Neural cell (in vitro differentiated cells): Measurements from ENCODE around the gene TENT5A.

Experiments
- EP300 ChIP-seq: fragments of 450-650 bp; conservative IDR thresholded peaks from 2 replicates; pipeline ENCODE4 v1.6.1; 2014; ENCODE audit warnings: antibody characterized with exemption, mild to moderate bottlenecking, moderate library complexity; ENCODE audit not compliant: poor library complexity, severe bottlenecking
- EZH2 ChIP-seq: fragments of 200-600, 300-800 bp; shearing (Covaris generic), sonication (generic); IDR thresholded peaks from 2 replicates; pipeline ENCODE4 v1.6.1; 2014; ENCODE audit warnings: antibody characterized with exemption, low read length, borderline replicate concordance, mild to moderate bottlenecking; ENCODE audit not compliant: insufficient read depth, poor library complexity, severe bottlenecking
- MXI1 ChIP-seq: fragments of 450-650 bp; conservative IDR thresholded peaks from 2 replicates; pipeline ENCODE4 v1.6.1; 2014; ENCODE audit warnings: antibody characterized with exemption, mild to moderate bottlenecking; ENCODE audit not compliant: poor library complexity, severe bottlenecking
- POLR2AphosphoS5 ChIP-seq: IDR thresholded peaks from 2 replicates; pipeline ENCODE4 v1.6.1; 2012
- RAD21 ChIP-seq: fragments of 450-650 bp; conservative IDR thresholded peaks from 2 replicates; pipeline ENCODE4 v1.6.1; 2014; ENCODE audit warnings: antibody characterized with exemption, mild to moderate bottlenecking, moderate library complexity
- TAF1 ChIP-seq: IDR thresholded peaks from 2 replicates; pipeline ENCODE4 v1.6.1; 2012; ENCODE audit warnings: low read depth
- TF ChIP-seq, protein P1 (sequence below): fragments of 450-650 bp; IDR thresholded peaks from 2 replicates; pipeline ENCODE4 v1.5.1; 2014; ENCODE audit warnings: antibody characterized with exemption, mild to moderate bottlenecking, moderate library complexity; ENCODE audit not compliant: poor library complexity, severe bottlenecking
- TF ChIP-seq, protein P2 (sequence below): IDR thresholded peaks from 2 replicates; pipeline ENCODE4 v1.6.1; 2012; ENCODE audit warnings: borderline replicate concordance

DNA sequence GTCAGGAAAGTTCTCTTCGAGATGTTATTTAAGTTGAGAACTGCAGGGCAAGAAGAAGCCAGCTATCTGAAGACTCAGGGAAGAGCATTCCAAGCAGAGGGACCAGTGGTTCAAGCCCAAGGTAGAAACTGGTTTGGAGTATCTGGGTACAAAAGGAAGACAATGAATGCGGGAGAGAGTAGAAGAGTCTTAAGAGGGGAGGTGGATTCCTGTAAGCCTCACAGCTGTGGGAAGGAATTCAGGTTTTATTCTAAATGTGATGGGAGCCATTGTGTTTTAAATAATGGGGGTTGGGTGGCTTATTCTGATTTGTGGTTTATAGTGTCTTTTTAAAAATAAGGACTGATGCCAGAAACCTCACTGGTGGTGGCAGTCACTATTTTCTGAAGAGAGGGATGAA lies 37.6 kb upstream of the TENT5A start:
- TF ChIP-seq POLR2AphosphoS5 (no peak), TAF1 (no peak), EP300 (no peak), EZH2 (no peak), RAD21 (no peak), MXI1 (no peak)
- TF ChIP-seq, protein P1, sequence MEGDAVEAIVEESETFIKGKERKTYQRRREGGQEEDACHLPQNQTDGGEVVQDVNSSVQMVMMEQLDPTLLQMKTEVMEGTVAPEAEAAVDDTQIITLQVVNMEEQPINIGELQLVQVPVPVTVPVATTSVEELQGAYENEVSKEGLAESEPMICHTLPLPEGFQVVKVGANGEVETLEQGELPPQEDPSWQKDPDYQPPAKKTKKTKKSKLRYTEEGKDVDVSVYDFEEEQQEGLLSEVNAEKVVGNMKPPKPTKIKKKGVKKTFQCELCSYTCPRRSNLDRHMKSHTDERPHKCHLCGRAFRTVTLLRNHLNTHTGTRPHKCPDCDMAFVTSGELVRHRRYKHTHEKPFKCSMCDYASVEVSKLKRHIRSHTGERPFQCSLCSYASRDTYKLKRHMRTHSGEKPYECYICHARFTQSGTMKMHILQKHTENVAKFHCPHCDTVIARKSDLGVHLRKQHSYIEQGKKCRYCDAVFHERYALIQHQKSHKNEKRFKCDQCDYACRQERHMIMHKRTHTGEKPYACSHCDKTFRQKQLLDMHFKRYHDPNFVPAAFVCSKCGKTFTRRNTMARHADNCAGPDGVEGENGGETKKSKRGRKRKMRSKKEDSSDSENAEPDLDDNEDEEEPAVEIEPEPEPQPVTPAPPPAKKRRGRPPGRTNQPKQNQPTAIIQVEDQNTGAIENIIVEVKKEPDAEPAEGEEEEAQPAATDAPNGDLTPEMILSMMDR: no peak
- TF ChIP-seq, protein P2, sequence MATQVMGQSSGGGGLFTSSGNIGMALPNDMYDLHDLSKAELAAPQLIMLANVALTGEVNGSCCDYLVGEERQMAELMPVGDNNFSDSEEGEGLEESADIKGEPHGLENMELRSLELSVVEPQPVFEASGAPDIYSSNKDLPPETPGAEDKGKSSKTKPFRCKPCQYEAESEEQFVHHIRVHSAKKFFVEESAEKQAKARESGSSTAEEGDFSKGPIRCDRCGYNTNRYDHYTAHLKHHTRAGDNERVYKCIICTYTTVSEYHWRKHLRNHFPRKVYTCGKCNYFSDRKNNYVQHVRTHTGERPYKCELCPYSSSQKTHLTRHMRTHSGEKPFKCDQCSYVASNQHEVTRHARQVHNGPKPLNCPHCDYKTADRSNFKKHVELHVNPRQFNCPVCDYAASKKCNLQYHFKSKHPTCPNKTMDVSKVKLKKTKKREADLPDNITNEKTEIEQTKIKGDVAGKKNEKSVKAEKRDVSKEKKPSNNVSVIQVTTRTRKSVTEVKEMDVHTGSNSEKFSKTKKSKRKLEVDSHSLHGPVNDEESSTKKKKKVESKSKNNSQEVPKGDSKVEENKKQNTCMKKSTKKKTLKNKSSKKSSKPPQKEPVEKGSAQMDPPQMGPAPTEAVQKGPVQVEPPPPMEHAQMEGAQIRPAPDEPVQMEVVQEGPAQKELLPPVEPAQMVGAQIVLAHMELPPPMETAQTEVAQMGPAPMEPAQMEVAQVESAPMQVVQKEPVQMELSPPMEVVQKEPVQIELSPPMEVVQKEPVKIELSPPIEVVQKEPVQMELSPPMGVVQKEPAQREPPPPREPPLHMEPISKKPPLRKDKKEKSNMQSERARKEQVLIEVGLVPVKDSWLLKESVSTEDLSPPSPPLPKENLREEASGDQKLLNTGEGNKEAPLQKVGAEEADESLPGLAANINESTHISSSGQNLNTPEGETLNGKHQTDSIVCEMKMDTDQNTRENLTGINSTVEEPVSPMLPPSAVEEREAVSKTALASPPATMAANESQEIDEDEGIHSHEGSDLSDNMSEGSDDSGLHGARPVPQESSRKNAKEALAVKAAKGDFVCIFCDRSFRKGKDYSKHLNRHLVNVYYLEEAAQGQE: no peak
